K562 (cell line): ENCODE data around the gene ADGRD1. TPM values are rescaled to one million over a fixed set of nuclear protein-coding genes. Genes with fewer than 3 reads are reported as not detected.

Experiments
- ATAC-seq: fragments of 200-7000 bp; cut with Tn5 transposase; 3 replicates; pipeline ENCODE4 v1.9.1; 2020; ENCODE audit warnings: moderate library complexity
- BruUV-seq: library from RNA; stranded (reverse); fragments of 400-500 nt; replicated peaks from 2 replicates; lab custom pipeline; 2021; lab: Mats Ljungman, UMichigan
- CTCF ChIA-PET: fragments of 300-600 bp; formaldehyde crosslinking; extraction: SDS; loops from one replicate; lab custom pipeline; 2021; ENCODE audit warnings: low intra/inter-chr PET ratio; lab: Yijun Ruan, JAX
- POLR2A ChIA-PET: fragments of 300-600, 350-650 bp; sonication (Branson Sonifier 250); formaldehyde crosslinking; extraction: SDS; loops from one replicate; lab custom pipeline; 2021; ENCODE audit warnings: antibody characterized with exemption, inconsistent platforms; lab: Yijun Ruan, JAX
- DNase-seq, 4 experiments: peaks; one replicate each; pipeline versions ENCODE4 v3.0.0 to v3.0.0-alpha.2; 2011 to 2018; ENCODE audit warnings: low spot score in 3 of 4, mixed read lengths in 3 of 4; ENCODE audit errors: extremely low read depth in 1 of 4
- FAIRE-seq: peaks from 2 replicates; lab custom pipeline; 2011; peaks lifted over from hg19 to GRCh38; lab: Jason Lieb, UNC
- H2AFZ ChIP-seq: 2 replicates; pipeline ENCODE4 v1.6.0; 2011; ENCODE audit warnings: low read depth, low read length, control low read depth, inconsistent platforms
- H3K27ac ChIP-seq: fragments of 200-600 bp; 3 replicates; pipeline ENCODE4 v1.8.0; 2011; ENCODE audit warnings: low read depth, mild to moderate bottlenecking, control low read depth, inconsistent platforms, low read length, moderate library complexity, mixed read lengths; ENCODE audit errors: extremely low read depth
- H3K27me3 ChIP-seq, 2 experiments: fragments of 300-600 bp in 1 of 2; 2 replicates in 1 of 2; 3 replicates in 1 of 2; pipeline versions ENCODE4 v1.6.0 to v1.8.0; 2011; ENCODE audit warnings: inconsistent platforms in 2 of 2, low read length in 2 of 2, mild to moderate bottlenecking in 1 of 2, mixed read lengths in 1 of 2, moderate library complexity in 1 of 2; ENCODE audit not compliant: control insufficient read depth in 2 of 2, insufficient read depth in 2 of 2
- H3K36me3 ChIP-seq: fragments of 300-600 bp; 3 replicates; pipeline ENCODE4 v1.8.0; 2011; ENCODE audit warnings: mild to moderate bottlenecking, low read length, inconsistent platforms; ENCODE audit not compliant: control insufficient read depth, insufficient read depth
- H3K4me1 ChIP-seq, 2 experiments: fragments of 200-600 bp in 1 of 2; replicated peaks in 1 of 2; 2 replicates in 1 of 2; 3 replicates in 1 of 2; pipeline versions ENCODE4 v1.5.1 to v1.8.0; 2011; ENCODE audit warnings: inconsistent platforms in 2 of 2, low read length in 2 of 2, mild to moderate bottlenecking in 1 of 2, mixed read lengths in 1 of 2, moderate library complexity in 1 of 2; ENCODE audit not compliant: control insufficient read depth in 2 of 2, insufficient read depth in 2 of 2
- H3K4me2 ChIP-seq: 2 replicates; pipeline ENCODE4 v1.6.1; 2011; ENCODE audit warnings: low read length, control low read depth, inconsistent platforms, mixed read lengths; ENCODE audit not compliant: insufficient read depth
- H3K4me3 ChIP-seq: fragments of 200-600 bp; sonication (generic), shearing (Covaris generic); 2 replicates; pipeline ENCODE4 v1.5.1; 2016; ENCODE audit warnings: control low read depth, inconsistent platforms
- H3K79me2 ChIP-seq: fragments of 200-600 bp; 3 replicates; pipeline ENCODE4 v1.8.0; 2011; ENCODE audit warnings: low read length, inconsistent platforms; ENCODE audit not compliant: control insufficient read depth, insufficient read depth
- H3K9ac ChIP-seq, 2 experiments: 2 replicates each; pipeline versions ENCODE4 v1.6.0 to v1.6.1; 2011; ENCODE audit warnings: low read depth in 2 of 2, low read length in 2 of 2, control low read depth in 1 of 2, inconsistent platforms in 1 of 2, mild to moderate bottlenecking in 1 of 2, mixed read lengths in 1 of 2; ENCODE audit not compliant: insufficient read depth in 1 of 2
- H3K9me1 ChIP-seq: one replicate; pipeline ENCODE4 v1.6.0; 2011; ENCODE audit warnings: inconsistent platforms, mild to moderate bottlenecking, low read length, moderate library complexity; ENCODE audit not compliant: control insufficient read depth, insufficient read depth
- H3K9me3 ChIP-seq: replicated peaks from 2 replicates; pipeline ENCODE4 v1.5.1; 2011; ENCODE audit warnings: low read depth, low read length, inconsistent platforms; ENCODE audit not compliant: control insufficient read depth, insufficient read depth
- H4K20me1 ChIP-seq: replicated peaks from 2 replicates; pipeline ENCODE4 v1.6.1; 2011; ENCODE audit warnings: low read length, inconsistent platforms, mixed read lengths; ENCODE audit not compliant: control insufficient read depth, insufficient read depth
- CBX3 ChIP-seq, 2 experiments: IDR thresholded peaks; 1 replicate in 1 of 2; 2 replicates in 1 of 2; pipeline ENCODE4 v1.6.1; 2012; ENCODE audit warnings: inconsistent platforms in 2 of 2, low read length in 2 of 2, borderline replicate concordance in 1 of 2, control low read depth in 1 of 2
- FUS ChIP-seq: fragments of 200-400 bp; formaldehyde crosslinking; optimal IDR thresholded peaks from 2 replicates; pipeline ENCODE3; 2017; ENCODE audit warnings: low read depth, low read length
- GATAD2B ChIP-seq: fragments of 450-650 bp; IDR thresholded peaks from 2 replicates; pipeline ENCODE4 v1.6.1; 2017; ENCODE audit warnings: mild to moderate bottlenecking, borderline replicate concordance
- JUN ChIP-seq, 2 experiments: sonication (generic) in 1 of 2; formaldehyde crosslinking in 1 of 2; IDR thresholded peaks; 2 replicates each; pipeline versions ENCODE4 v1.6.1 to v1.8.0; 2012 to 2022; ENCODE audit warnings: borderline replicate concordance in 2 of 2, mild to moderate bottlenecking in 2 of 2, improper control_type of control experiment in 1 of 2, low read depth in 1 of 2, low read length in 1 of 2, missing genetic modification reagents in 1 of 2
- KDM1A ChIP-seq, 2 experiments: fragments of 450-650 bp; IDR thresholded peaks; 2 replicates each; pipeline ENCODE4 v1.6.1; 2016; ENCODE audit warnings: mild to moderate bottlenecking in 2 of 2
- PHB ChIP-seq: fragments of 250-450 bp; sonication (Bioruptor Pico); IDR thresholded peaks from 2 replicates; pipeline ENCODE4 v1.5.0; 2021
- RAD21 ChIP-seq, 2 experiments: fragments of 250-450 bp in 1 of 2; fragments of 450-650 bp in 1 of 2; sonication (Bioruptor Pico) in 1 of 2; formaldehyde crosslinking in 1 of 2; IDR thresholded peaks in 1 of 2; conservative IDR thresholded peaks in 1 of 2; 2 replicates each; pipeline versions ENCODE4 v1.4.0 to v1.8.0; 2020 to 2022; ENCODE audit warnings: mild to moderate bottlenecking in 2 of 2, moderate library complexity in 1 of 2
- SFPQ ChIP-seq: fragments of 200-400 bp; formaldehyde crosslinking; IDR thresholded peaks from 2 replicates; pipeline ENCODE4 v1.6.1; 2017; ENCODE audit warnings: mild to moderate bottlenecking, low read depth, low read length, moderate library complexity
- SRSF7 ChIP-seq: fragments of 200-400 bp; formaldehyde crosslinking; optimal IDR thresholded peaks from 2 replicates; pipeline ENCODE3; 2017; ENCODE audit warnings: mild to moderate bottlenecking, low read depth, low read length
- TCF7 ChIP-seq: sonication (generic); IDR thresholded peaks from 2 replicates; pipeline ENCODE4 v1.6.1; 2016; ENCODE audit warnings: antibody characterized with exemption, borderline replicate concordance
- UBTF ChIP-seq, 2 experiments: IDR thresholded peaks; 2 replicates each; pipeline ENCODE4 v1.6.1; 2012; ENCODE audit warnings: improper control_type of control experiment in 2 of 2, low read depth in 2 of 2, low read length in 2 of 2, borderline replicate concordance in 1 of 2
- XRCC3 ChIP-seq: fragments of 450-650 bp; IDR thresholded peaks from 2 replicates; pipeline ENCODE4 v1.6.1; 2017; ENCODE audit warnings: mild to moderate bottlenecking, moderate library complexity
- ZC3H4 ChIP-seq: sonication (generic); formaldehyde crosslinking; IDR thresholded peaks from 2 replicates; pipeline ENCODE4 v1.9.0; 2021; ENCODE audit warnings: missing genetic modification reagents, borderline replicate concordance
- ZFPM2 ChIP-seq: fragments of 250-450 bp; sonication (Bioruptor Pico); IDR thresholded peaks from 2 replicates; pipeline ENCODE4 v1.5.1; 2022; ENCODE audit warnings: mild to moderate bottlenecking
- WGBS: fragments of 100-300 bp; shearing (Covaris generic); methylation state at CpG from one replicate; pipeline ENCODE4 v1.1.6; 2016; ENCODE audit warnings: low coverage, mixed read lengths; ENCODE audit not compliant: insufficient coverage; ENCODE audit errors: missing lambda C conversion rate; 5-methylcytosine and 5-hydroxymethylcytosine counted together
- in situ Hi-C: fragments of 300-500 bp; cut with MboI; formaldehyde crosslinking; loops from 4 replicates; pipeline ENCODE4 v1.15.0; 2018; ENCODE audit warnings: inconsistent platforms, mixed read lengths
- intact Hi-C: fragments of 100-400 bp; cut with micrococcal nuclease; formaldehyde crosslinking; loops from 2 replicates; pipeline ENCODE4 v1.14.2; 2022
- polyA plus RNA-seq, 8 experiments: library from polyadenylated mRNA; depleted of rRNA in 4 of 8; stranded (reverse) in 5 of 8; unstranded in 3 of 8; fragments of >200 nt; fragmentation: Nextera tagmentation in 2 of 8; fragmentation: Illumina TruSeq in 1 of 8; extraction: Ambion mirVana in 2 of 8; extraction: Trizol in 1 of 8; gene quantifications; 2 replicates each; pipeline versions ENCODE4 v1.2.1 to v1.2.3, GENCODE V29; 2011 to 2014; ENCODE audit warnings: inconsistent platforms in 1 of 8, missing spikeins in 1 of 8
- total RNA-seq, 7 experiments: library from RNA; depleted of rRNA in 6 of 7; stranded (reverse); fragments of >200 nt in 6 of 7; fragmentation: Illumina TruSeq in 2 of 7; extraction: Trizol in 2 of 7; gene quantifications; 2 replicates each; pipeline versions ENCODE4 v1.2.1 to v1.2.3, GENCODE V29; 2011 to 2021; ENCODE audit warnings: low replicate concordance in 1 of 7
- TF ChIP-seq, protein P1 (sequence below): fragments of 200-800 bp; sonication (Bioruptor generic); IDR thresholded peaks from 2 replicates; pipeline ENCODE4 v1.6.1; 2017; ENCODE audit warnings: missing genetic modification characterization, missing compliant biosample characterization
- TF ChIP-seq, protein P2 (sequence below): sonication (generic); IDR thresholded peaks from 2 replicates; pipeline ENCODE4 v1.6.1; 2016

The ADGRD1 gene
- total and polyA plus RNA-seq, 9 of the 15 experiments (the other 6 are each of a cell fraction or from before 2014, with no cell fraction given), result 1.7 to 11.7 (median 3.3) TPM

- no peak for ATAC-seq
- peaks cover 0 to 9% of the 10 kb centered on the region in 2 experiments; a peak in 2 of 5 replicates for H3K4me1 ChIP-seq
- BruUV-seq, result no TSS peak
- peaks cover 16% of the 10 kb centered on the region for H4K20me1 ChIP-seq
- in situ Hi-C loops, result no loop called here
- H3K4me2 ChIP-seq, result no peak overlapping the region
- H3K79me2 ChIP-seq, result no peaks in the 10 kb centered on the region
- under 1% methylated on average over 11 of the region's 11 CpGs for WGBS
- no peaks in the 10 kb centered on the region for H3K9me3 ChIP-seq
- peaks cover 10 to 37% of the 10 kb centered on the region in 2 experiments; a peak in 4 of 5 replicates for H3K27me3 ChIP-seq
- CTCF ChIA-PET, result no interaction called here
- no peaks in the 10 kb centered on the region for H3K36me3 ChIP-seq
- H3K4me3 ChIP-seq, result no peak overlapping the region
- no peak overlapping the region for H3K9ac ChIP-seq
- no peak for DNase-seq
- FAIRE-seq, result no peak
- no peak overlapping the region for H3K27ac ChIP-seq
- POLR2A ChIA-PET, result interaction anchor here (1.2 kb wide), 1 partner anchor 9 kb away, joined by 3 read pairs; no protein-coding TSS in a partner anchor
- intact Hi-C loops, result no loop called here
- no peaks in the 10 kb centered on the region for H3K9me1 ChIP-seq
- H2AFZ ChIP-seq, result no peak overlapping the region
- TF ChIP-seq KDM1A (IDR thresholded peaks at IDR 0.05) (no peak), RAD21 (CRISPR knock-in tag; conservative IDR thresholded peaks at IDR 0.05 in 1 of 2, IDR thresholded peaks at IDR 0.05 in 1 of 2) (no peak), XRCC3 (no peak), PHB (CRISPR knock-in tag) (no peak), FUS (no peak), UBTF (IDR thresholded peaks at IDR 0.05; ENCODE audit: borderline replicate concordance in 1 of 2, low read depth in 2 of 2, low read length in 2 of 2) (no peak), JUN (IDR thresholded peaks at IDR 0.05; ENCODE audit: borderline replicate concordance, low read depth, low read length) (no peak), JUN (CRISPR knock-in tag; IDR thresholded peaks at IDR 0.05; ENCODE audit: borderline replicate concordance) (no peak), SRSF7 (no peak), CBX3 (IDR thresholded peaks at IDR 0.05; ENCODE audit: borderline replicate concordance in 1 of 2, low read length in 2 of 2) (no peak), ZFPM2 (no peak), ZC3H4 (no peak), SFPQ (no peak), GATAD2B (no peak), TCF7 (no peak)
- TF ChIP-seq, protein P1, sequence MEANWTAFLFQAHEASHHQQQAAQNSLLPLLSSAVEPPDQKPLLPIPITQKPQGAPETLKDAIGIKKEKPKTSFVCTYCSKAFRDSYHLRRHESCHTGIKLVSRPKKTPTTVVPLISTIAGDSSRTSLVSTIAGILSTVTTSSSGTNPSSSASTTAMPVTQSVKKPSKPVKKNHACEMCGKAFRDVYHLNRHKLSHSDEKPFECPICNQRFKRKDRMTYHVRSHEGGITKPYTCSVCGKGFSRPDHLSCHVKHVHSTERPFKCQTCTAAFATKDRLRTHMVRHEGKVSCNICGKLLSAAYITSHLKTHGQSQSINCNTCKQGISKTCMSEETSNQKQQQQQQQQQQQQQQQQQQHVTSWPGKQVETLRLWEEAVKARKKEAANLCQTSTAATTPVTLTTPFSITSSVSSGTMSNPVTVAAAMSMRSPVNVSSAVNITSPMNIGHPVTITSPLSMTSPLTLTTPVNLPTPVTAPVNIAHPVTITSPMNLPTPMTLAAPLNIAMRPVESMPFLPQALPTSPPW, result no peak
- TF ChIP-seq, protein P2, sequence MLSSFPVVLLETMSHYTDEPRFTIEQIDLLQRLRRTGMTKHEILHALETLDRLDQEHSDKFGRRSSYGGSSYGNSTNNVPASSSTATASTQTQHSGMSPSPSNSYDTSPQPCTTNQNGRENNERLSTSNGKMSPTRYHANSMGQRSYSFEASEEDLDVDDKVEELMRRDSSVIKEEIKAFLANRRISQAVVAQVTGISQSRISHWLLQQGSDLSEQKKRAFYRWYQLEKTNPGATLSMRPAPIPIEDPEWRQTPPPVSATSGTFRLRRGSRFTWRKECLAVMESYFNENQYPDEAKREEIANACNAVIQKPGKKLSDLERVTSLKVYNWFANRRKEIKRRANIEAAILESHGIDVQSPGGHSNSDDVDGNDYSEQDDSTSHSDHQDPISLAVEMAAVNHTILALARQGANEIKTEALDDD, result no peak
Measured at GRCh38 chr12:131065279-131065678, 111.6 kb downstream of the ADGRD1 start.
